K562 (cell line): ENCODE data around the gene OPHN1.

Experiments used
- FOXP4 ChIP-seq: sonication (generic); formaldehyde crosslinking; IDR thresholded peaks from 2 replicates; pipeline ENCODE4 v1.8.0; 2022; ENCODE audit warnings: mild to moderate bottlenecking, missing genetic modification reagents, borderline replicate concordance
- PCBP1 ChIP-seq: fragments of 200-400 bp; formaldehyde crosslinking; IDR thresholded peaks from 2 replicates; pipeline ENCODE4 v1.6.1; 2018; ENCODE audit warnings: mild to moderate bottlenecking, low read depth, low read length; ENCODE audit not compliant: poor library complexity, severe bottlenecking
- SMC3 ChIP-seq: conservative IDR thresholded peaks from 2 replicates; pipeline ENCODE4 v1.6.1; 2011; ENCODE audit warnings: low read depth, low read length, improper control_type of control experiment; ENCODE audit not compliant: insufficient read depth
- ZKSCAN1 ChIP-seq: fragments of 150-350 bp; IDR thresholded peaks from 2 replicates; pipeline ENCODE4 v1.6.1; 2016; ENCODE audit warnings: low read depth, low read length
- TF ChIP-seq, protein P1 (sequence below): fragments of 250-450 bp; sonication (Bioruptor Pico); IDR thresholded peaks from 2 replicates; pipeline ENCODE4 v1.4.0; 2020; ENCODE audit warnings: mild to moderate bottlenecking

DNA sequence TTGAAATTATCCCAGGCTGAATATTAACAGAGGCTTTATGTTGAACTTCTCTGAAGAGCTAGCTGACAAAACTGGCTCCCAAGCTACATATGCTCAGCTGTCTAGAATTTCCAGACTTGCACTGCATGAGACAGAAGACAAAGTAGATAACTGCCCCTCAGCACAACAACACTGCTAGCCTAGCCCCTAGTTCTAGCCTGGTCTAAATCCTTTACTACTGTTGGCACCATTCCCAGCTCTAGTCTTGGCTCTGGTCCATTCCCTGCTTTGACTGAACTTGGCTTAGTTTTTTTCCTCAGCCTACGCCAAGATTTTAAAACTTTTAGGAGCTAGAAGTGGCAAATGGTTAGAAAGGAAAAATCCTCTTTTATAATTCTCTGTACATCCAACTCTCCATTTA is 7.6 kb upstream of the OPHN1 start:
- TF ChIP-seq, protein P1, sequence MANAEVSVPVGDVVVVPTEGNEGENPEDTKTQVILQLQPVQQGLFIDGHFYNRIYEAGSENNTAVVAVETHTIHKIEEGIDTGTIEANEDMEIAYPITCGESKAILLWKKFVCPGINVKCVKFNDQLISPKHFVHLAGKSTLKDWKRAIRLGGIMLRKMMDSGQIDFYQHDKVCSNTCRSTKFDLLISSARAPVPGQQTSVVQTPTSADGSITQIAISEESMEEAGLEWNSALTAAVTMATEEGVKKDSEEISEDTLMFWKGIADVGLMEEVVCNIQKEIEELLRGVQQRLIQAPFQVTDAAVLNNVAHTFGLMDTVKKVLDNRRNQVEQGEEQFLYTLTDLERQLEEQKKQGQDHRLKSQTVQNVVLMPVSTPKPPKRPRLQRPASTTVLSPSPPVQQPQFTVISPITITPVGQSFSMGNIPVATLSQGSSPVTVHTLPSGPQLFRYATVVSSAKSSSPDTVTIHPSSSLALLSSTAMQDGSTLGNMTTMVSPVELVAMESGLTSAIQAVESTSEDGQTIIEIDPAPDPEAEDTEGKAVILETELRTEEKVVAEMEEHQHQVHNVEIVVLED (CRISPR knock-in tag), result no peak
- TF ChIP-seq PCBP1 (no peak), FOXP4 (CRISPR knock-in tag) (no peak), ZKSCAN1 (no peak), SMC3 (no peak)
